Chondrocyte (in vitro differentiated cells): Measurements from ENCODE around the gene MAPK8IP3. TPM values are rescaled to one million over a fixed set of nuclear protein-coding genes. Genes with fewer than 3 reads are reported as not detected.

Source experiments
- DNase-seq: peaks from one replicate; pipeline ENCODE4 v3.0.0; 2021; ENCODE audit warnings: mixed read lengths, low spot score
- H3K27ac Mint-ChIP-seq: one replicate; pipeline ENCODE4 v1.8.0; 2021; ENCODE audit warnings: mild to moderate bottlenecking, moderate library complexity, mixed read lengths; ENCODE audit not compliant: unreplicated experiment
- H3K27me3 Mint-ChIP-seq: 2 replicates; pipeline ENCODE4 v1.8.0; 2021; ENCODE audit warnings: low read depth, mixed read lengths
- H3K36me3 Mint-ChIP-seq: 2 replicates; pipeline ENCODE4 v1.8.0; 2021; ENCODE audit warnings: low read depth, mixed read lengths
- H3K4me1 Mint-ChIP-seq: 2 replicates; pipeline ENCODE4 v1.8.0; 2021; ENCODE audit warnings: low read depth, mild to moderate bottlenecking, mixed read lengths
- H3K4me3 Mint-ChIP-seq: one replicate; pipeline ENCODE4 v1.8.0; 2021; ENCODE audit warnings: mild to moderate bottlenecking, moderate library complexity, mixed read lengths; ENCODE audit not compliant: unreplicated experiment
- H3K9me3 Mint-ChIP-seq: 2 replicates; pipeline ENCODE4 v1.8.0; 2021; ENCODE audit warnings: low read depth, mixed read lengths
- CTCF ChIP-seq: fragments of 200-600 bp; sonication (generic); IDR thresholded peaks from 2 replicates; pipeline ENCODE4 v1.5.0; 2021; ENCODE audit warnings: antibody characterized with exemption, mild to moderate bottlenecking, moderate library complexity
- total RNA-seq: library from RNA; stranded (reverse); gene quantifications from 3 replicates; pipeline ENCODE4 v1.2.1, GENCODE V29; 2021

Gene MAPK8IP3
- total RNA-seq, 1 donor from 2014 or later: 53.8 TPM

- Mint-ChIP-seq H3K36me3 (peaks cover 12% of the 10 kb centered on the region), H3K4me3 (peak overlapping the region; percentile 49), H3K27ac (peak overlapping the region; percentile 94), H3K4me1 (peaks cover 29% of the 10 kb centered on the region), H3K9me3 (no peaks in the 10 kb centered on the region), H3K27me3 (no peaks in the 10 kb centered on the region)
- TF ChIP-seq CTCF: no peak
- no peak for DNase-seq
These were observed 40.1 kb downstream of the MAPK8IP3 start for GRCh38 chr16:1745900-1746692.

DNA sequence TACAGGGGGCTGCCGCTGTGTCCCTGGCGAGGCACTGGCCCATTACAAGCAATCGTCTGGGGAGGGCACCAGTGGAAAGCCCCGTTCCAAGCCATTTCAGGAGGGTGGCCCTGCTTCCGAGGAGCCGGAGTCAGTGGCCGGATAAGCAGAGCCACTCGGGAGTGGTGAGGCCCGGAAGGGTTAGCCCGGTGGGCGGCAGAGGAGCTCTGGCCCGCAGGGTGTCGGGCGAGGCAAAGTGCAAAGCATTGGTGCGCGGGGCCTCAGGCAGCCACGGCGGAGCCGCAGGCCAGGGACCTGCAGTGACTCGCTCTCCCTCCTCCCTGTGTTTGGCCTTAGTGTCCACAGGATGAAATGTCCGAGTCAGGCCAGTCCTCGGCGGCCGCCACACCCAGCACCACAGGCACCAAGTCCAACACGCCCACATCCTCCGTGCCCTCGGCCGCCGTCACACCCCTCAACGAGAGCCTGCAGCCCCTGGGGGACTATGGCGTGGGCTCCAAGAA is 40.7 kb downstream of the MAPK8IP3 start:
- Mint-ChIP-seq H3K4me3 (no peak overlapping the region), H3K36me3 (peaks cover 12% of the 10 kb centered on the region), H3K27me3 (no peaks in the 10 kb centered on the region), H3K4me1 (peaks cover 29% of the 10 kb centered on the region), H3K9me3 (no peaks in the 10 kb centered on the region), H3K27ac (peak overlapping the region; percentile 94)
- peak; percentile 88 for DNase-seq
- no peak for TF ChIP-seq CTCF

GRCh38 chr16:1747934-1748333 is 41.9 kb downstream of the MAPK8IP3 start:
- DNase-seq: no peak
- no peak for TF ChIP-seq CTCF
- Mint-ChIP-seq H3K4me1 (peaks cover 29% of the 10 kb centered on the region), H3K36me3 (peaks cover 19% of the 10 kb centered on the region), H3K27ac (no peak overlapping the region), H3K9me3 (no peaks in the 10 kb centered on the region), H3K4me3 (no peak overlapping the region), H3K27me3 (no peaks in the 10 kb centered on the region)

GRCh38 chr16:1749152-1750117 is 43.4 kb downstream of the MAPK8IP3 start:
- no peak for DNase-seq

More at GRCh38 chr16:1749152-1750117, 43.4 kb downstream of the MAPK8IP3 start:
- Mint-ChIP-seq H3K4me1 (peaks cover 26% of the 10 kb centered on the region), H3K27ac (no peak overlapping the region), H3K9me3 (no peaks in the 10 kb centered on the region), H3K36me3 (peaks cover 19% of the 10 kb centered on the region), H3K4me3 (no peak overlapping the region), H3K27me3 (no peaks in the 10 kb centered on the region)
- no peak for TF ChIP-seq CTCF
